ENCODE data around the gene AP5M1.

The AP5M1 gene

GRCh38 chr14:57293866-57294837 lies 25.4 kb downstream of the AP5M1 start:
- no peak overlapping the region for H3K9ac ChIP-seq (ENCODE audit: low read depth, low read length)
- H3K27me3 ChIP-seq (ENCODE audit: control insufficient read depth, insufficient read depth, low read length) = no peaks in the 10 kb centered on the region
- H3K9me3 ChIP-seq (ENCODE audit: control insufficient read depth, insufficient read depth, low read length) = no peaks in the 10 kb centered on the region
- no peaks in the 10 kb centered on the region for H3K4me1 ChIP-seq (ENCODE audit: control insufficient read depth, insufficient read depth, low read length)
- H3K4me3 ChIP-seq (ENCODE audit: low read depth, low read length) = no peak overlapping the region
- H3K36me3 ChIP-seq (ENCODE audit: control insufficient read depth, insufficient read depth, low read length) = no peaks in the 10 kb centered on the region

DNA sequence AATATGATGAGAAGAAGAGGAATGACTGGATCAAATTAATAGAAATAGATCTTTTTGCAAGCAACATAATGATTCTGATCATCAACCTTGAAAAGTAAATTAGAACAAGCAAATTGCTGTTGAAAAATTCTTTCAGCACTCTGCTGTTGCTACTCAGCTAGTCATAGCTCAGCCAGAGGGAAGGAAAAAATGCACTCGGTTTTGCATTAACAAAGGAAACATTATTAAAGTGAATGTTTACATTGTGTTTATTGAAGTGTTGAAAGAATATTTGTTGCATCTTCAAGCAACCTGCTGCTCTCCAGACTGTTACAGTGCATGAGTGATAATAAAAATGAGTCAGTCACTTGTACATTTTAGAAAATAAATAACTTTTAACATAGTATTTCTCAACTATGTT lies 26.5 kb downstream of the AP5M1 start:
- H3K4me1 ChIP-seq (ENCODE audit: control insufficient read depth, insufficient read depth, low read length) = no peaks in the 10 kb centered on the region
- no peaks in the 10 kb centered on the region for H3K9me3 ChIP-seq (ENCODE audit: control insufficient read depth, insufficient read depth, low read length)
- no peaks in the 10 kb centered on the region for H3K36me3 ChIP-seq (ENCODE audit: control insufficient read depth, insufficient read depth, low read length)
- no peak overlapping the region for H3K9ac ChIP-seq (ENCODE audit: low read depth, low read length)
- H3K27me3 ChIP-seq (ENCODE audit: control insufficient read depth, insufficient read depth, low read length) = no peaks in the 10 kb centered on the region
- no peak overlapping the region for H3K4me3 ChIP-seq (ENCODE audit: low read depth, low read length)

DNA sequence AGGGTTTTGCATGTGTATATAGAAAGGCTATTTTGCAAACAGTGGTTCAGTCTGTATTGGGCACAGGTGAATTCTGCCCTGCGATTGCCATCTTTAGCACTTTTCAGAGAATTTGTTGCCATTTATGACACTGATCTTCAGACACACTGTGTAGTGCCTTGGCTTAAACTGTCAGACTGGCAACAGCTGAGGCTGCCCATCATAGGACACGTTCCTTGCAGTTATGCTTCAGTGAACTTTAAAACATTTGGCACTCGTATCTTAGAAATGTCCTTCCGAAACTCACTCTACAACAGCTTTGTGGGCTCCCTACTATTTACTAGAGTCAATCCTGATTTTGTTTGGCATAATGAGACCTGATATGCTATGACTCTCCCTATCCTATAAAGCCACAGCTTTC lies 29.1 kb downstream of the AP5M1 start:
- Histone ChIP-seq H3K4me1 (ENCODE audit: control insufficient read depth, insufficient read depth, low read length) (no peaks in the 10 kb centered on the region), H3K4me3 (ENCODE audit: low read depth, low read length) (no peak overlapping the region), H3K9ac (ENCODE audit: low read depth, low read length) (no peak overlapping the region)

GRCh38 chr14:57299511-57299910 lies 30.7 kb downstream of the AP5M1 start:
- no peak overlapping the region for H3K4me3 ChIP-seq (ENCODE audit: low read depth, low read length)
- H3K9me3 ChIP-seq (ENCODE audit: control insufficient read depth, insufficient read depth, low read length) = no peaks in the 10 kb centered on the region
- H3K36me3 ChIP-seq (ENCODE audit: control insufficient read depth, insufficient read depth, low read length) = no peaks in the 10 kb centered on the region

More for the DNA sequence above, 29.1 kb downstream of the AP5M1 start:
- no peaks in the 10 kb centered on the region for H3K27me3 ChIP-seq (ENCODE audit: control insufficient read depth, insufficient read depth, low read length)
- no peaks in the 10 kb centered on the region for H3K36me3 ChIP-seq (ENCODE audit: control insufficient read depth, insufficient read depth, low read length)
- H3K9me3 ChIP-seq (ENCODE audit: control insufficient read depth, insufficient read depth, low read length) = no peaks in the 10 kb centered on the region

DNA sequence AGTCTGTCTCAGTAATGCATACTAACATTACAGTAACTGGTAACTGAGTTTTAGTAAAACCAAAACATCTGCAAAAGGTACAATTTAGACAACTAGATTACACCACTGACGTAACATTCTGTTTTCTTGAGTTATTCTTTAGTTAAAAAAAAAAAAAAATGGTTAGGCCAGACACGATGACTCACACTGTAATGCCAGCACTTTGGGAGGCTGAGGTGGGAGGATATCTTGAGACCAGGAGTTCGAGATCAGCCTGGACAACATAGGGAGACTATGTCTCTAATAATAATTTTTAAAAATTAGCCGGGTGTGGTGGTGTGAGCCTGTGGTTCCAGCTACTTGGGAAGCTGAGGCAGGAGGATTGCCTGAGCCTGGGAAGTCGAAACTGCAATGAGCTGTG lies 34.1 kb downstream of the AP5M1 start:
- H3K9me3 ChIP-seq (ENCODE audit: control insufficient read depth, insufficient read depth, low read length) = no peaks in the 10 kb centered on the region
- no peak overlapping the region for H3K4me3 ChIP-seq (ENCODE audit: low read depth, low read length)
- H3K36me3 ChIP-seq (ENCODE audit: control insufficient read depth, insufficient read depth, low read length) = no peaks in the 10 kb centered on the region
- H3K27me3 ChIP-seq (ENCODE audit: control insufficient read depth, insufficient read depth, low read length) = no peaks in the 10 kb centered on the region
- H3K4me1 ChIP-seq (ENCODE audit: control insufficient read depth, insufficient read depth, low read length) = peaks cover 9% of the 10 kb centered on the region
- no peak overlapping the region for H3K9ac ChIP-seq (ENCODE audit: low read depth, low read length)

More at GRCh38 chr14:57299511-57299910, 30.7 kb downstream of the AP5M1 start:
- Histone ChIP-seq H3K27me3 (ENCODE audit: control insufficient read depth, insufficient read depth, low read length) (no peaks in the 10 kb centered on the region), H3K9ac (ENCODE audit: low read depth, low read length) (no peak overlapping the region), H3K4me1 (ENCODE audit: control insufficient read depth, insufficient read depth, low read length) (no peaks in the 10 kb centered on the region)

- Histone ChIP-seq H3K4me1 (ENCODE audit: control insufficient read depth, insufficient read depth, low read length) (no peaks in the 10 kb centered on the region), H3K36me3 (ENCODE audit: control insufficient read depth, insufficient read depth, low read length) (no peaks in the 10 kb centered on the region), H3K9me3 (ENCODE audit: control insufficient read depth, insufficient read depth, low read length) (no peaks in the 10 kb centered on the region), H3K9ac (ENCODE audit: low read depth, low read length) (no peak overlapping the region), H3K4me3 (ENCODE audit: low read depth, low read length) (no peak overlapping the region), H3K27me3 (ENCODE audit: control insufficient read depth, insufficient read depth, low read length) (no peaks in the 10 kb centered on the region)
Observed at GRCh38 chr14:57314396-57315089, 45.8 kb downstream of the AP5M1 start.

- Histone ChIP-seq H3K36me3 (ENCODE audit: control insufficient read depth, insufficient read depth, low read length) (no peaks in the 10 kb centered on the region), H3K27me3 (ENCODE audit: control insufficient read depth, insufficient read depth, low read length) (no peaks in the 10 kb centered on the region), H3K4me1 (ENCODE audit: control insufficient read depth, insufficient read depth, low read length) (no peaks in the 10 kb centered on the region), H3K9me3 (ENCODE audit: control insufficient read depth, insufficient read depth, low read length) (no peaks in the 10 kb centered on the region), H3K4me3 (ENCODE audit: low read depth, low read length) (no peak overlapping the region), H3K9ac (ENCODE audit: low read depth, low read length) (no peak overlapping the region)
Observed at GRCh38 chr14:57317248-57317833, 48.6 kb downstream of the AP5M1 start.

- Histone ChIP-seq H3K4me3 (ENCODE audit: low read depth, low read length) (no peak overlapping the region), H3K4me1 (ENCODE audit: control insufficient read depth, insufficient read depth, low read length) (no peaks in the 10 kb centered on the region), H3K9me3 (ENCODE audit: control insufficient read depth, insufficient read depth, low read length) (no peaks in the 10 kb centered on the region), H3K27me3 (ENCODE audit: control insufficient read depth, insufficient read depth, low read length) (no peaks in the 10 kb centered on the region), H3K9ac (ENCODE audit: low read depth, low read length) (no peak overlapping the region), H3K36me3 (ENCODE audit: control insufficient read depth, insufficient read depth, low read length) (no peaks in the 10 kb centered on the region)
Observed at GRCh38 chr14:57319636-57320192, 50.9 kb downstream of the AP5M1 start.

DNA sequence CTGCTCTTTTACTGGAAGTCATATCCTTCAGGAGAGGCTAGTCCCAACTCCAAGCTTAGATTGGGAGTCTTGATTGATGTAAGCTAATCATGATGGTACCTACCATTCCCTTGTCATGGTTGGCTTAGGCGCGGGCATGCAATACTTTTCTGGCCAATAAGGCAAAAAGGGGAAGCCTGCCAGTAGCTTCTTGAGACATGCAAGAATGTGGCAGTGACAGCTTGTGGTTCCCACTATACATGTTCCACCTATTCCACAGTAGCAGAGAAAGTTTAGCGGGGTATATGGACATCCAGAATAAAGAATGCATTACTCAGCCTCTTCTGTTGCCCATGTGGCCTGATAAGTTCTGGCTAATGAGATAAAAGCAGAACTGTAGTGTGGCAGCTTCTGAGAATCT lies 55.0 kb downstream of the AP5M1 start:
- no peak overlapping the region for H3K9ac ChIP-seq (ENCODE audit: low read depth, low read length)
- no peaks in the 10 kb centered on the region for H3K36me3 ChIP-seq (ENCODE audit: control insufficient read depth, insufficient read depth, low read length)
- H3K27me3 ChIP-seq (ENCODE audit: control insufficient read depth, insufficient read depth, low read length) = no peaks in the 10 kb centered on the region
- no peaks in the 10 kb centered on the region for H3K9me3 ChIP-seq (ENCODE audit: control insufficient read depth, insufficient read depth, low read length)
- no peaks in the 10 kb centered on the region for H3K4me1 ChIP-seq (ENCODE audit: control insufficient read depth, insufficient read depth, low read length)
- H3K4me3 ChIP-seq (ENCODE audit: low read depth, low read length) = no peak overlapping the region

- Histone ChIP-seq H3K36me3 (ENCODE audit: control insufficient read depth, insufficient read depth, low read length) (no peaks in the 10 kb centered on the region), H3K4me1 (ENCODE audit: control insufficient read depth, insufficient read depth, low read length) (no peaks in the 10 kb centered on the region), H3K27me3 (ENCODE audit: control insufficient read depth, insufficient read depth, low read length) (no peaks in the 10 kb centered on the region), H3K9me3 (ENCODE audit: control insufficient read depth, insufficient read depth, low read length) (no peaks in the 10 kb centered on the region), H3K9ac (ENCODE audit: low read depth, low read length) (no peak overlapping the region), H3K4me3 (ENCODE audit: low read depth, low read length) (no peak overlapping the region)
Observed at GRCh38 chr14:57326253-57326652, 57.5 kb downstream of the AP5M1 start.

DNA sequence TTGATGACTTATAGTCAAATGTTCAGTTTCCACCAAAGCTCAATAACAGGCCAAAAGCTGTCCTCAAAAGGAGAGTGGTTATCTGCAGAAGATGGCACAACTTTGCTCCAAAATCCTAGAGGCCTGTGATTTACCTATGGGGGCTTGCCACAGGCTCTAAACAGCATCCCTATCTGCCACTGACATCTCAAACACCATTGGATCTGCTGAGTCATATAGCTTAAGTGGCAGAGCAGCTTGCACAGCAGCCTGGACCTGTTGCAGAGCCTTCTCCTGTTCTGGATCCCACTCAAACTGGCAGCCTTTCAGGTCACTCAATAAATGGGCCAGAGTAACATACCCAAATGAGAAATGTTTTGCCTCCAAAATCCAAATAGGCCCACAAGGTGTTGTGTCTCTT lies 61.1 kb downstream of the AP5M1 start:
- H3K9me3 ChIP-seq (ENCODE audit: control insufficient read depth, insufficient read depth, low read length) = no peaks in the 10 kb centered on the region
- H3K36me3 ChIP-seq (ENCODE audit: control insufficient read depth, insufficient read depth, low read length) = no peaks in the 10 kb centered on the region
- no peaks in the 10 kb centered on the region for H3K4me1 ChIP-seq (ENCODE audit: control insufficient read depth, insufficient read depth, low read length)
- H3K27me3 ChIP-seq (ENCODE audit: control insufficient read depth, insufficient read depth, low read length) = no peaks in the 10 kb centered on the region
- no peak overlapping the region for H3K9ac ChIP-seq (ENCODE audit: low read depth, low read length)
- H3K4me3 ChIP-seq (ENCODE audit: low read depth, low read length) = no peak overlapping the region

All from iPS-15b (cell line).